IgD-negative memory B cell (primary cell): ENCODE results near the gene ROR2. TPM values are rescaled to one million over a fixed set of nuclear protein-coding genes. Genes with fewer than 3 reads are reported as not detected.

Source experiments
- H3K27ac Mint-ChIP-seq, 3 donors: one replicate each; pipeline ENCODE4 v1.8.0; 2020 to 2022; ENCODE audit warnings: mild to moderate bottlenecking in 3 of 3, mixed read lengths in 3 of 3, moderate library complexity in 1 of 3
- H3K27me3 Mint-ChIP-seq: one replicate; pipeline ENCODE4 v1.8.0; 2021; ENCODE audit warnings: mixed read lengths
- H3K36me3 Mint-ChIP-seq: one replicate; pipeline ENCODE4 v1.8.0; 2020; ENCODE audit warnings: mild to moderate bottlenecking, mixed read lengths
- H3K4me1 Mint-ChIP-seq, 3 donors: one replicate each; pipeline ENCODE4 v1.8.0; 2020 to 2022; ENCODE audit warnings: mixed read lengths in 3 of 3, mild to moderate bottlenecking in 1 of 3
- H3K4me3 Mint-ChIP-seq, 4 donors: one replicate each; pipeline ENCODE4 v1.8.0; 2020 to 2022; ENCODE audit warnings: mild to moderate bottlenecking in 4 of 4, mixed read lengths in 4 of 4, moderate library complexity in 3 of 4
- H3K9me3 Mint-ChIP-seq, 3 donors: one replicate each; pipeline ENCODE4 v1.8.0; 2020 to 2021; ENCODE audit warnings: mixed read lengths in 3 of 3, mild to moderate bottlenecking in 1 of 3
- polyA plus RNA-seq: library from polyadenylated mRNA; unstranded; fragments of 300-500 nt; fragmentation: Illumina TruSeq; gene quantifications from one replicate; pipeline ENCODE4 v1.2.3, GENCODE V29; 2021

Gene ROR2
- polyA plus RNA-seq, 1 donor from 2014 or later, result not detected

GRCh38 chr9:91891915-91892314, 58.1 kb downstream of the ROR2 start:
- no peak overlapping the region for H3K4me3 Mint-ChIP-seq
- H3K27ac Mint-ChIP-seq, result no peak overlapping the region
- H3K4me1 Mint-ChIP-seq, result peaks cover 0 to under 1% (median under 1%) of the 10 kb centered on the region in 3 donors
- H3K27me3 Mint-ChIP-seq, result peaks cover 27% of the 10 kb centered on the region
- H3K36me3 Mint-ChIP-seq, result no peaks in the 10 kb centered on the region
- H3K9me3 Mint-ChIP-seq, result peaks cover 0 to 3% (median 0%) of the 10 kb centered on the region in 3 donors

GRCh38 chr9:91890662-91891061, 59.4 kb downstream of the ROR2 start:
- H3K4me1 Mint-ChIP-seq, result no peaks in the 10 kb centered on the region
- H3K27me3 Mint-ChIP-seq, result peaks cover 29% of the 10 kb centered on the region
- no peak overlapping the region for H3K27ac Mint-ChIP-seq
- H3K36me3 Mint-ChIP-seq, result no peaks in the 10 kb centered on the region
- peaks cover 0 to 3% (median 0%) of the 10 kb centered on the region in 3 donors for H3K9me3 Mint-ChIP-seq
- no peak overlapping the region for H3K4me3 Mint-ChIP-seq

- H3K4me3 Mint-ChIP-seq, result no peak overlapping the region
- peaks cover 26% of the 10 kb centered on the region for H3K27me3 Mint-ChIP-seq
- peaks cover 0 to 3% (median 0%) of the 10 kb centered on the region in 3 donors for H3K9me3 Mint-ChIP-seq
- no peaks in the 10 kb centered on the region for H3K4me1 Mint-ChIP-seq
- H3K36me3 Mint-ChIP-seq, result no peaks in the 10 kb centered on the region
- no peak overlapping the region for H3K27ac Mint-ChIP-seq
These were observed 60.7 kb downstream of the ROR2 start for GRCh38 chr9:91889161-91889911.

- no peak overlapping the region for H3K4me3 Mint-ChIP-seq
- H3K4me1 Mint-ChIP-seq, result no peaks in the 10 kb centered on the region
- H3K36me3 Mint-ChIP-seq, result no peaks in the 10 kb centered on the region
These were observed 63.5 kb downstream of the ROR2 start for GRCh38 chr9:91886414-91887076.

GRCh38 chr9:91885746-91886413, 64.1 kb downstream of the ROR2 start:
- H3K27me3 Mint-ChIP-seq, result peaks cover 12% of the 10 kb centered on the region
- H3K36me3 Mint-ChIP-seq, result no peaks in the 10 kb centered on the region
- H3K9me3 Mint-ChIP-seq, result no peaks in the 10 kb centered on the region
- no peak overlapping the region for H3K27ac Mint-ChIP-seq
- H3K4me1 Mint-ChIP-seq, result no peaks in the 10 kb centered on the region
- no peak overlapping the region for H3K4me3 Mint-ChIP-seq

More at GRCh38 chr9:91886414-91887076, 63.5 kb downstream of the ROR2 start:
- H3K27ac Mint-ChIP-seq, result no peak overlapping the region
- no peaks in the 10 kb centered on the region for H3K9me3 Mint-ChIP-seq
- peaks cover 11% of the 10 kb centered on the region for H3K27me3 Mint-ChIP-seq

- H3K4me3 Mint-ChIP-seq, result no peak overlapping the region
- no peak overlapping the region for H3K27ac Mint-ChIP-seq
- peaks cover 13% of the 10 kb centered on the region for H3K27me3 Mint-ChIP-seq
- no peaks in the 10 kb centered on the region for H3K36me3 Mint-ChIP-seq
- no peaks in the 10 kb centered on the region for H3K9me3 Mint-ChIP-seq
- no peaks in the 10 kb centered on the region for H3K4me1 Mint-ChIP-seq
These were observed 65.0 kb downstream of the ROR2 start for GRCh38 chr9:91884696-91885687.

- H3K4me3 Mint-ChIP-seq, result no peak overlapping the region
- H3K27me3 Mint-ChIP-seq, result peaks cover 13% of the 10 kb centered on the region
- no peak overlapping the region for H3K27ac Mint-ChIP-seq
These were observed 65.9 kb downstream of the ROR2 start for GRCh38 chr9:91884153-91884552.

GRCh38 chr9:91883503-91883902, 66.5 kb downstream of the ROR2 start:
- Mint-ChIP-seq H3K4me3 (no peak overlapping the region), H3K27me3 (peaks cover 9% of the 10 kb centered on the region), H3K4me1 (no peaks in the 10 kb centered on the region), H3K27ac (no peak overlapping the region), H3K9me3 (no peaks in the 10 kb centered on the region), H3K36me3 (no peaks in the 10 kb centered on the region)

More at GRCh38 chr9:91884153-91884552, 65.9 kb downstream of the ROR2 start:
- Mint-ChIP-seq H3K9me3 (no peaks in the 10 kb centered on the region), H3K36me3 (no peaks in the 10 kb centered on the region), H3K4me1 (no peaks in the 10 kb centered on the region)

DNA sequence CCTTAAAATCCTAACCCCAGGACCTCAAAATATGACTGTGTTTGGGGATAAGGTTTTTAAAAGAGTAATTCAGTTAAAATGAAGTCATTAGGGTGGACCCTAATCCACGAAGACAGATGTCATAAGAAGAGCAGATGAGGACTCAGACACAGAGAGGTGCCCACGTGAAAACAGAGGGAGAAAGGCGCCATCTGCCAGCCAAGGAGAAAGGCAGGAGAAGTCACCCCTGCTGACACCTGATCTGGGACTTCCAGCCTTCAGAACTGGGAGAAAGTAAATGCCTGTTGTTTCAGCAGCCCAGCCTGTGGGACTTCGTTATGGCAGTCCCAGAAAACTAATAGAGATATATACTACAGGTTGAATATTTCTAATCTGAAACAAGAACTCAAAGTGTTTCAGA, 67.4 kb downstream of the ROR2 start:
- Mint-ChIP-seq H3K4me3 (no peak overlapping the region), H3K27ac (no peak overlapping the region), H3K27me3 (peaks cover 12% of the 10 kb centered on the region), H3K4me1 (no peaks in the 10 kb centered on the region), H3K9me3 (no peaks in the 10 kb centered on the region), H3K36me3 (no peaks in the 10 kb centered on the region)

GRCh38 chr9:91880378-91880972, 69.6 kb downstream of the ROR2 start:
- no peaks in the 10 kb centered on the region for H3K36me3 Mint-ChIP-seq
- no peak overlapping the region for H3K27ac Mint-ChIP-seq
- H3K4me3 Mint-ChIP-seq, result no peak overlapping the region
- H3K4me1 Mint-ChIP-seq, result no peaks in the 10 kb centered on the region
- peaks cover 8% of the 10 kb centered on the region for H3K27me3 Mint-ChIP-seq
- no peaks in the 10 kb centered on the region for H3K9me3 Mint-ChIP-seq

- no peaks in the 10 kb centered on the region for H3K36me3 Mint-ChIP-seq
- H3K4me1 Mint-ChIP-seq, result no peaks in the 10 kb centered on the region
- H3K27ac Mint-ChIP-seq, result no peak overlapping the region
- H3K4me3 Mint-ChIP-seq, result no peak overlapping the region
- no peaks in the 10 kb centered on the region for H3K9me3 Mint-ChIP-seq
- H3K27me3 Mint-ChIP-seq, result peaks cover 6% of the 10 kb centered on the region
These were observed 70.8 kb downstream of the ROR2 start for GRCh38 chr9:91879231-91879630.

DNA sequence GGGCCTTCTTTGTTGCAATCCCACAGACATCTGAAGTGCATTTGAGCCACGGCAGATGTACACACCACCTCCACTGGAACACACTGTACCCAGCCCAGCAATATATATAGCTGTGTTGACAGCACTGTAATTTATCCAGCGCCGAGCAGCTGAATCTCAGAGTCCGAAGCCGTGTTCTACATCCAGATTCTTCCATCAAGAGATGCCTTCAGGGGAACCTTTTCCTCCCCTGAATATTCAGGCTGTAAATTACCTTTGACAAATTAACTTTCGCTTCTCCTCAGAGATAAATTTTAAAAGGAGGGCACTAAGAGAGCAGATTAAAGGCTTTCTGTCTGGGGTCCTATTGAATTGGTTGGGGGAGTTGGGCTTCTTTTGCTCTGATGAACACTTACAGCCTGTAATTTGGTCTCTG, 76.4 kb downstream of the ROR2 start:
- H3K27ac Mint-ChIP-seq, result no peak overlapping the region
- no peak overlapping the region for H3K4me3 Mint-ChIP-seq
- H3K4me1 Mint-ChIP-seq, result no peaks in the 10 kb centered on the region
- no peaks in the 10 kb centered on the region for H3K36me3 Mint-ChIP-seq
- H3K27me3 Mint-ChIP-seq, result peaks cover 6% of the 10 kb centered on the region
- peaks cover 0 to 2% (median 0%) of the 10 kb centered on the region in 3 donors for H3K9me3 Mint-ChIP-seq

- H3K36me3 Mint-ChIP-seq, result no peaks in the 10 kb centered on the region
- no peak overlapping the region for H3K4me3 Mint-ChIP-seq
- H3K4me1 Mint-ChIP-seq, result no peaks in the 10 kb centered on the region
- peaks cover 0 to 2% (median 0%) of the 10 kb centered on the region in 3 donors for H3K9me3 Mint-ChIP-seq
- H3K27me3 Mint-ChIP-seq, result peaks cover 6% of the 10 kb centered on the region
- H3K27ac Mint-ChIP-seq, result no peak overlapping the region
These were observed 81.2 kb downstream of the ROR2 start for GRCh38 chr9:91868732-91869391.

DNA sequence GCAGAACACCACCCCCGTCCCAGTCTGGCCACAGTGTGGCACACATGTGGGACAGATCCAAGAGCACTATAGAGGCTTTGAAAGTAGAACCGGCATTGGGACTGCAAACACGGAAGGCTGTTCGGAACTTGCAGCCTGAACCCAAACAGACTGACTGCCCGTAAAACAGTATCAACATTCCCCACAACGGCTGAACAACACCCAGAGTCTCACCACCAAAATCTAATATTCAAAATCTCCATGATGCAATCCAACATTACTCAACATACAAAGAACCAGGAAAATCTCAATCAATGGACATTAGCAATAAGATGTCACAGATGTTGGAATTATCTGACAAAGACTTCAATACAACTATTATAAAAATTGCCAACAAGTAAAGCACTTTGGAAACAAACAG, 82.3 kb downstream of the ROR2 start:
- peaks cover 0 to 2% (median 0%) of the 10 kb centered on the region in 3 donors for H3K9me3 Mint-ChIP-seq
- peaks cover 6% of the 10 kb centered on the region for H3K27me3 Mint-ChIP-seq
- no peaks in the 10 kb centered on the region for H3K36me3 Mint-ChIP-seq
- H3K4me3 Mint-ChIP-seq, result no peak overlapping the region
- H3K4me1 Mint-ChIP-seq, result peaks cover 0 to under 1% (median 0%) of the 10 kb centered on the region in 3 donors
- H3K27ac Mint-ChIP-seq, result no peak overlapping the region
